ENCODE measurements around the gene POC1A.

DNA sequence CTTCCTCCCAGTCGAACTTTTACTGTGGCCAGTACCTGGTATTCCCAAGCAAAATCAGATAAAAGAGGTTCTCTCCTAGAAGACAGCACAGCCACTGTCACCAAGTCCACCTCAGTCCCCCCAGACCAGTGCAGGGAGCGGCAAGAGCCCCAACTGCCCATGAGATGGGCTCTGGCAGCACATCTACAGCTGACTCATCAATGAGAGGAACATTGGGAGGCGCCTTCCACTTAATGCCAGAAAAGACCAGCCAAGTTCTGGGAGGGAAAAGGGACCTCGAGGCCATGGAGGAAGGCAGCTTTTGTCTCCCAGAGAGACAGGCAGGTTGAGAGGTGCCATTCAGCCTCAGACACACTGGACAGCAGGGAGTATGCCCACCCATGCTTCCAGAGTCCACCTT lies 28.2 kb downstream of the POC1A start:
- TF ChIP-seq EZH2 (IDR thresholded peaks at IDR 0.05; ENCODE audit: borderline replicate concordance, low read depth, low read length, poor library complexity, severe bottlenecking), result no peak
- TF ChIP-seq, protein P1, sequence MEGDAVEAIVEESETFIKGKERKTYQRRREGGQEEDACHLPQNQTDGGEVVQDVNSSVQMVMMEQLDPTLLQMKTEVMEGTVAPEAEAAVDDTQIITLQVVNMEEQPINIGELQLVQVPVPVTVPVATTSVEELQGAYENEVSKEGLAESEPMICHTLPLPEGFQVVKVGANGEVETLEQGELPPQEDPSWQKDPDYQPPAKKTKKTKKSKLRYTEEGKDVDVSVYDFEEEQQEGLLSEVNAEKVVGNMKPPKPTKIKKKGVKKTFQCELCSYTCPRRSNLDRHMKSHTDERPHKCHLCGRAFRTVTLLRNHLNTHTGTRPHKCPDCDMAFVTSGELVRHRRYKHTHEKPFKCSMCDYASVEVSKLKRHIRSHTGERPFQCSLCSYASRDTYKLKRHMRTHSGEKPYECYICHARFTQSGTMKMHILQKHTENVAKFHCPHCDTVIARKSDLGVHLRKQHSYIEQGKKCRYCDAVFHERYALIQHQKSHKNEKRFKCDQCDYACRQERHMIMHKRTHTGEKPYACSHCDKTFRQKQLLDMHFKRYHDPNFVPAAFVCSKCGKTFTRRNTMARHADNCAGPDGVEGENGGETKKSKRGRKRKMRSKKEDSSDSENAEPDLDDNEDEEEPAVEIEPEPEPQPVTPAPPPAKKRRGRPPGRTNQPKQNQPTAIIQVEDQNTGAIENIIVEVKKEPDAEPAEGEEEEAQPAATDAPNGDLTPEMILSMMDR (conservative IDR thresholded peaks at IDR 0.05; ENCODE audit: low read depth, low read length), result no peak

Measured in A673 (cell line).